ENCODE results near the gene PCDHGA1.

PCDHGA1 gene

DNA sequence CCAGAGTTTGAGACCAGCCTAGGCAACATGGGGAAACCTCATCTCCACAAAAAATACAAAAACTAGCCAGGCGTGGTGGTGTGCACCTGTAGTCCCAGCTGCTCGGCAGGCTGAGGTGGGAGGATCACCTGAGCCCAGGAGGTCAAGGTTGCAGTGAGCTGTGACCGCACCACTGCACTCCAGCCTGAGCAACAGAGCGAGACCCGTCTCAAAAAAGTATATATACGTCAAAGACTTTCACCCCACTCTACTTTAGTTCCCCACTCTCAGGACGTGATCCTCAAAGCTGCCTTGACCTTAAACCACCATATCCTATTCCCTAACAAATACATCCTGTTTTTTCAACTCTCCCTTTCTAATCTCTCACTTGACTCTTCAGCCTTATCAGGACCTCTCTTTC lies 199.6 kb downstream of the PCDHGA1 start:
- no peak for DNase-seq (ENCODE audit: low read depth in 2 of 2)

- no peak for DNase-seq (ENCODE audit: low read depth in 2 of 2)
Observed at GRCh38 chr5:141532726-141533125, 202.4 kb downstream of the PCDHGA1 start.

- DNase-seq (ENCODE audit: low read depth in 2 of 2), result no peak
Observed at GRCh38 chr5:141533897-141534296, 203.6 kb downstream of the PCDHGA1 start.

DNA sequence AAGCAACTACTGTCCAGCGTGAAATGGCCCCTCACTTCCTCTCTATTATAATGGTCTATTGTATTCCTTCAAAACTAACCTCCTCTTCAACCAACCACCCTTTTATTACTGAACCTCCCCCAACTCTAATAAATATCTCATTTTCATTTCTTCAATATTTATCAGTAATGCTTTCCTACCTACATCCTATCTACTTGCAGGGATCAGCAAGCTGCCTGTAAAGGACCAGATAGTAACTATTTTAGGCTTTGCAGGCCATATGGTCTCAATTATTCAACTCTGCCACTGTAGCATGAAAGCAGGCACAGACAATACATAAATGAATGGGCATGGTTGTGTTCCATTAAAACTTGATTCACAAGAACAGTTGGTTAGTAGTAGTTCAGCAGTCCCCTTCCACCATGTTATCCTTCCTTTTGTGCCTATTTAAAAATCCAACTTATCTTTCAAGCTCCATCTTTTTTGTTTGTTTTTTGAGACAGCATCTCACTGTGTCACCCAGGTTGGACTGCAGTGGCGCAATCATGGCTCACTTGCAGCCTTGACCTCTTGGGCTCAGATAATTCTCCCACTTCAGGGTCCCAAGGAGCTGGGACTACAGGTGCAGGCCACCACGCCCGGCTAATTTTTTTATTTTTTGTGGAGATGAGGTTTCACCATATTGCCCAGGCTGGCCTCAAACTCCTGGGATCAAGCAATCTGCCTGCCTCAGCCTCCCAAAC lies 204.3 kb downstream of the PCDHGA1 start:
- no peak for DNase-seq (ENCODE audit: low read depth in 2 of 2)

DNA sequence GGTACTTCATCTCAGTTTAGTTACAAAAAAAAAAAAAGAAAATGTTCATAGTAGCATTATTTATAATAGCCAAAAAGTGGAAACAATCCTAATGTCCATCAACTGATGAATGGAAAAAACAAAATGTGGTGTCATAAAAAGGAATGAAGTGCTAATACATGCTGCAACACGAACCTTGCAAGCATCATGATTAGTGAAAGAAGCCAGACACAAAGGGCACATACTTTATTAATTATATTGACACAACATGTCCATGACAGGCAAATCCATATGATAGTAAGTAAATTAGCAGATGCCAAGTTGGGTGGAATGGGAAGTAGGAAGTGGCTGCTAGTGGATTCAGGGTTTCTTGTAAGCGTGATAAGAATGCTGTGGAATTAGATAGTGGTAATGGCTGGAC lies 212.7 kb downstream of the PCDHGA1 start:
- no peak for DNase-seq (ENCODE audit: low read depth in 2 of 2)

GRCh38 chr5:141547488-141547887 lies 217.2 kb downstream of the PCDHGA1 start:
- DNase-seq (ENCODE audit: low read depth in 2 of 2), result no peak

DNA sequence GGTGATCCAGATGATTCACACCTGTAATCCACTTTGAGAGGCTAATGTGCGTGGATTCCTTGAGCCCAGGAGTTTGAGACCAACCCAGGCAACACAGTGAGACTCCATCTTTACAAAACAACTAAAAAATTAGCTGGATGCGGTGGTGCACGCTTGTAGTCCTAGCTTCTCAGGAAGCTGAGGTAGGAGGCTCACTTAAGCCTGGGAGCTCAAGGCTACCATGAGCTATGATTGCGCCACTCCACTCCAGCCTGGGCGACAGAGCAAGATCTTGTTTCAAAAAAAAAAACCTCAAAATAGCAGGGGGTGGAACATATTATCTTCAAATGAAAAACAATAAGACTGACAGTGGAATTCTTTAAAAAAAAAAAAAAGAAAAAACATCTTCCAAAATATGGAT lies 217.6 kb downstream of the PCDHGA1 start:
- DNase-seq (ENCODE audit: low read depth in 2 of 2), result no peak

DNA sequence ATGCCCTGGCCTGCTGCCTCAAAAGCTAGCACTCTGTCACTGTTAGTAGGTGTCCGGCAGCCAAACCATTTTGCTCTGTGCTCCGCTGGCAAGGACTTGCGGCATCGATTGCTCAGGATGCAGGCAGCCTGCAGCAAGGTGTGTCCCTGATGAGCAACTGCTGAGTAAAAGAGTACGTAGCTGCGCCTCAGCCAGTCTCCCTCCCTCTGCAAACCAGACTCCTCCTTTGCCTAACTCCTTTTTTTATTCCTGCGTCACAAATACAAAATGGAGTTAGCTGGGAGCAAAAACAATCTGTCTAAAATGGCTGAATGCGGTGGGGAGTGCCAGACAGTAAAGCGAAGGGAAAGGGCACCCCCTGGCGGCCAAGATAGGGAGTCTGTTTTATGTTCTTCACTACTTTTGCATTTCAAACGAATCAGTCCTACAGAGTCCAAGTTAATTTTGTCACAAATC lies 227.4 kb downstream of the PCDHGA1 start:
- DNase-seq (ENCODE audit: low read depth in 2 of 2), result peak; percentile 39 to 53

- no peak for DNase-seq (ENCODE audit: low read depth in 2 of 2)
Observed at GRCh38 chr5:141558150-141558549, 227.8 kb downstream of the PCDHGA1 start.

GRCh38 chr5:141559461-141559860 lies 229.1 kb downstream of the PCDHGA1 start:
- no peak for DNase-seq (ENCODE audit: low read depth in 2 of 2)

DNA sequence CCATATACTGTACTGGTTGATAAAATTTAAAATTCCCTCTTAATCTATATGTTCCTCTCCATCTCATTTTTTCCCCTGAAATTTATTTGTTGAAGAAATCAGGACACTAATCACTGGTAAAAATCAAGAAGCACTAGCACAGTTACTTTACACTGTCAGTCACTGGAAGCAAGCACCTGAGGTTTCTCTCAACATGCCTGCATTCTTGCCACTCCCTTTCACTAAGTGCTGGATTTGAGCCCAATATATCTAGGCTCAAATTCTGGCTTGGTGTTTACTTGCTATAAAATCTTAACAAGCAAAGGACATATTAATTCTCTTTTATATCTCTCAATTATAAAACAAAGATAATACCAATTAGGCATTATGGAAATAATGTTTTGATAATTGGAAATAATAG lies 229.8 kb downstream of the PCDHGA1 start:
- DNase-seq (ENCODE audit: low read depth in 2 of 2), result no peak

DNA sequence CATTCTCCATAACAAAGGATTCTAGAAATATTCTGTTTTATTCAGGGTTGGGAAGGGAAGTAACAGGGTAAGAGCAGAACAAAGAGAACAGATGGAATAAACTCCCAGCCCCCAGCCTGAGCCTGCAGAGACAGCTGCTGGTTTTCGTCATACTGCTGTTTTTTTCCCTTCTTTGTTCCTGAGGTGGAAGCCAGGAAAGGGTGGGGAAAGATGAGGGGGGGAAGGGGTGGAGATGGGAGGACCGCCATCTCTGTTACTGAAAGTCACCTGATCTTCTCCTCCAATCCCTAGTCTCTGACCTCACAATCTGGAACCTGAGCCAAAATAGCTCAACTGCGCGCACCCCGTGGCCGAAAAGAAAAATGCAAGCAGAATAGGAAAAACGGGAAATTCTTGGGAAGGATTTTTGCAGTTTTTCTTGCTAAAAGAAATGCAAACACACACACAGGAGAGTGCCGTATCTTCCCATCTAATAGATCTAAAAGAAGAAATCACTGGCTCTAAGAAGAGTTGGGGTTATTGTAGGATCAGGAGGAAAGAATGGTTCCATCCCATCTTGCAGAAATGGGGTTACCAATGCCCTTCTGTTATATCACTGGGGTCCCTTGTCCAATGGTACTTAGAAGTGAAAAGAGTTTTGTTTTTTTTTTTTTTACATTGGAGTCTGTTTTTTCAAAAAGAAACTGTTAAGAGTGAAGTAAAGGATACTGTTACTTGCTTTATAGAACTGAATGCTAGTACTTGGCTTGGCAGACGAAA lies 230.6 kb downstream of the PCDHGA1 start:
- DNase-seq (ENCODE audit: low read depth in 2 of 2), result no peak
